Aorta (tissue), 4 donors: ENCODE data around the gene ZBTB42. TPM values are rescaled to one million over a fixed set of nuclear protein-coding genes. Genes with fewer than 3 reads are reported as not detected.

Experiments used
- polyA plus RNA-seq, 2 donors: library from polyadenylated mRNA; stranded (reverse); fragments of 200-250 nt; gene quantifications; one replicate each; pipeline ENCODE4 v1.2.3, GENCODE V29; 2013
- total RNA-seq, 2 donors: library from RNA; stranded (reverse); fragmentation: NEBNext Ultra II Directional; extraction: Animal tissue kit (Norgen Biotek cat#: 25700); gene quantifications; one replicate each; pipeline ENCODE4 v1.2.1, GENCODE V29; 2021
- donor health status: healthy with polysubstance abuse.
- donor health status: Bipolar disorder and iron deficiency.
- donor health status: DM: no; HTN: no; CAD: no.
- donor health status: DM: yes; HTN: yes; CAD: no.

The ZBTB42 gene
- total and polyA plus RNA-seq, 4 donors: 1.6 to 4.7 (median 3.1) TPM

Other genes with a start within 250 kb of the ZBTB42 start
- 1 to 10 TPM in 1 of 2 donors, under 1 TPM in 1; 0.68 to 1.3 TPM for gene C14orf180, start 221.3 kb upstream of the ZBTB42 start, total RNA-seq
- gene C14orf180, start 221.3 kb upstream of the ZBTB42 start, polyA plus RNA-seq: under 1 TPM in 1 of 2 donors, not detected in 1; 0.50 TPM
- gene TMEM179, start 196.3 kb upstream of the ZBTB42 start, total RNA-seq: not detected
- gene TMEM179, start 196.3 kb upstream of the ZBTB42 start, polyA plus RNA-seq: not detected
- 100 to 1,000 TPM in 1 of 2 donors, 10 to 100 TPM in 1; 84.9 to 102 TPM for gene INF2, start 111.5 kb upstream of the ZBTB42 start, total RNA-seq
- gene INF2, start 111.5 kb upstream of the ZBTB42 start, polyA plus RNA-seq: 100 to 1,000 TPM in 1 of 2 donors, 10 to 100 TPM in 1; 31.9 to 185 TPM
- 10 to 100 TPM; 44.8 to 63.2 TPM for gene ADSS1, start 76.9 kb upstream of the ZBTB42 start, total RNA-seq
- gene ADSS1, start 76.9 kb upstream of the ZBTB42 start, polyA plus RNA-seq: 10 to 100 TPM; 25.0 to 80.2 TPM
- gene SIVA1, start 48.0 kb upstream of the ZBTB42 start, total RNA-seq: 10 to 100 TPM; 74.3 to 83.0 TPM
- gene SIVA1, start 48.0 kb upstream of the ZBTB42 start, polyA plus RNA-seq: 100 to 1,000 TPM; 219 to 241 TPM
- gene AKT1, start 5.4 kb upstream of the ZBTB42 start, total RNA-seq: 100 to 1,000 TPM; 124 to 154 TPM
- 100 to 1,000 TPM in 1 of 2 donors, 10 to 100 TPM in 1; 93.2 to 118 TPM for gene AKT1, start 5.4 kb upstream of the ZBTB42 start, polyA plus RNA-seq
- gene CEP170B, start 64.2 kb downstream of the ZBTB42 start, total RNA-seq: 10 to 100 TPM; 30.0 to 36.2 TPM
- 10 to 100 TPM in 1 of 2 donors, 1 to 10 TPM in 1; 6.4 to 16.2 TPM for gene CEP170B, start 64.2 kb downstream of the ZBTB42 start, polyA plus RNA-seq
- 1 to 10 TPM in 1 of 2 donors, under 1 TPM in 1; 0.62 to 1.7 TPM for gene PLD4, start 123.8 kb downstream of the ZBTB42 start, total RNA-seq
- gene PLD4, start 123.8 kb downstream of the ZBTB42 start, polyA plus RNA-seq: under 1 TPM in 1 of 2 donors, not detected in 1; 0.38 TPM
- gene AHNAK2, start 177.3 kb downstream of the ZBTB42 start, total RNA-seq: 10 to 100 TPM; 25.5 to 61.3 TPM
- gene AHNAK2, start 177.3 kb downstream of the ZBTB42 start, polyA plus RNA-seq: 10 to 100 TPM in 1 of 2 donors, 1 to 10 TPM in 1; 4.6 to 10.6 TPM
- gene CLBA1, start 184.7 kb downstream of the ZBTB42 start, total RNA-seq: 1 to 10 TPM; 2.6 to 5.1 TPM
- 10 to 100 TPM in 1 of 2 donors, 1 to 10 TPM in 1; 1.8 to 10.2 TPM for gene CLBA1, start 184.7 kb downstream of the ZBTB42 start, polyA plus RNA-seq
- gene CDCA4, start 220.0 kb downstream of the ZBTB42 start, total RNA-seq: 1 to 10 TPM; 4.1 to 5.9 TPM
- 1 to 10 TPM; 3.0 to 3.7 TPM for gene CDCA4, start 220.0 kb downstream of the ZBTB42 start, polyA plus RNA-seq